Ascending aorta (tissue), 2 donors: ENCODE results near the gene PDPK1. TPM values are rescaled to one million over a fixed set of nuclear protein-coding genes. Genes with fewer than 3 reads are reported as not detected.

ENCODE experiments used
- DNase-seq, 2 donors: peaks; one replicate each; pipeline ENCODE4 v3.0.0-alpha.2; 2019; ENCODE audit warnings: low spot score in 2 of 2
- H3K27ac ChIP-seq, 2 donors: fragments of 200-600 bp; sonication (generic); one replicate each; pipeline ENCODE4 v1.5.1; 2016 to 2017; ENCODE audit warnings: mild to moderate bottlenecking in 1 of 2
- H3K27me3 ChIP-seq: fragments of 200-600 bp; sonication (generic); one replicate; pipeline ENCODE4 v1.5.1; 2017
- H3K36me3 ChIP-seq, 2 donors: fragments of 200-600 bp; sonication (generic); one replicate each; pipeline ENCODE4 v1.5.1; 2016
- H3K4me1 ChIP-seq, 2 donors: fragments of 200-600 bp; sonication (generic); one replicate each; pipeline ENCODE4 v1.5.1; 2016 to 2017; ENCODE audit warnings: mild to moderate bottlenecking in 1 of 2
- H3K4me3 ChIP-seq, 2 donors: fragments of 200-600 bp; sonication (generic); one replicate each; pipeline ENCODE4 v1.5.1; 2016 to 2017; ENCODE audit warnings: mild to moderate bottlenecking in 1 of 2
- H3K9me3 ChIP-seq, 2 donors: fragments of 200-600 bp; sonication (generic); one replicate each; pipeline ENCODE4 v1.5.1; 2016
- intact Hi-C: fragments of 100-400 bp; cut with DNase I; formaldehyde crosslinking; loops from one replicate; pipeline ENCODE4 v1.15.1; 2023
- total RNA-seq: library from RNA; depleted of rRNA; stranded (reverse); fragments of >200 nt; gene quantifications from one replicate; pipeline ENCODE4 v1.1.0, GENCODE V29; 2016
- TF ChIP-seq, protein P1 (sequence below), 3 experiments: fragments of 200-600 bp in 2 of 3; fragments of 450-650 bp in 1 of 3; sonication (generic) in 2 of 3; IDR thresholded peaks; one replicate each; pipeline ENCODE4 v1.5.1; 2016 to 2019; ENCODE audit warnings: antibody characterized with exemption in 3 of 3, mild to moderate bottlenecking in 1 of 3, moderate library complexity in 1 of 3

Gene PDPK1
- total RNA-seq, 1 donor from 2014 or later: 23.2 TPM

DNA sequence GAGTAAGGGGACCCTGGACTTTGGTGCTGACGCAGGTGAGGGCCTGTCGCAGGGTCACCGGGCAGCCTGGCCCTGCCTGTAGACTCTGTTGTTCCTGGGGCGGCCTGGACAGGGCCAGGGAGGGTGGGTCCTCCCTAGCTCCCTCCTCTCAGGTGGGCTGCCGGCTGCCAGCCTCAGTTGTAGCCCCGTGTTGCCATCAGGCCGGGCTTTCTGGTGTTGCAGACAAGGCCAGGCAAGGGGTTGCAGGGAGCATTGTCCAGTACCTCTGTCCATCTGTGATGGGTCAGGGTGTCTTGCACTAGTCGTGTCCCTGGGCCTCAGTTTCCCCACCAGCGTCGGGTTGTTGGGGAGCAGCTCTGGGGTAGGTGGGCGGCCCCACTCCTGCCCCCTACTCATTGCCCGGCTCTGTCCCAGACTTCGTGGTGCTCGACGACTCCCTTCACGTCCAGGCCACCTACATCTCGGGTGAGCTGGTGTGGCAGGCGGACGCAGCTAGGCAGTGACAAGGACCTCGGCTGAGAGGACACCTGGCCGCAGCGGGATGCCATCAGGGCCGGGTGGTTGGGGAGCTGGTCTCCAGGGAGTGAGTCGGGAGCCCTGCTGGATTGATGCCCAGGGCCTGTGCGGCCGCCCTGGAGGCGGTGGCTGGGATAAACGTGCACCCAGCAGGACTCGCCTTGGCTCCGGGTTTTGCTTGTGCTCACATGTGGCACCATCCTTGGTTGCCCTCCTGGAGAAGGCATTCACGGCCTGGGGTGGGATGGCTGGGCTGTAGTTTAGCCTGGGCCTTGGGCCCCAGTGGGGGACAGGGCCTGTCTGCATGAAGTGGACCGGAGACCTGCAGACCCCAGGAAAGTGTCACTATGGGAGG lies 8.5 kb upstream of the PDPK1 start:
- no peaks in the 10 kb centered on the region for H3K9me3 ChIP-seq
- peaks cover 0 to 11% of the 10 kb centered on the region in 2 donors for H3K4me1 ChIP-seq
- TF ChIP-seq, protein P1, sequence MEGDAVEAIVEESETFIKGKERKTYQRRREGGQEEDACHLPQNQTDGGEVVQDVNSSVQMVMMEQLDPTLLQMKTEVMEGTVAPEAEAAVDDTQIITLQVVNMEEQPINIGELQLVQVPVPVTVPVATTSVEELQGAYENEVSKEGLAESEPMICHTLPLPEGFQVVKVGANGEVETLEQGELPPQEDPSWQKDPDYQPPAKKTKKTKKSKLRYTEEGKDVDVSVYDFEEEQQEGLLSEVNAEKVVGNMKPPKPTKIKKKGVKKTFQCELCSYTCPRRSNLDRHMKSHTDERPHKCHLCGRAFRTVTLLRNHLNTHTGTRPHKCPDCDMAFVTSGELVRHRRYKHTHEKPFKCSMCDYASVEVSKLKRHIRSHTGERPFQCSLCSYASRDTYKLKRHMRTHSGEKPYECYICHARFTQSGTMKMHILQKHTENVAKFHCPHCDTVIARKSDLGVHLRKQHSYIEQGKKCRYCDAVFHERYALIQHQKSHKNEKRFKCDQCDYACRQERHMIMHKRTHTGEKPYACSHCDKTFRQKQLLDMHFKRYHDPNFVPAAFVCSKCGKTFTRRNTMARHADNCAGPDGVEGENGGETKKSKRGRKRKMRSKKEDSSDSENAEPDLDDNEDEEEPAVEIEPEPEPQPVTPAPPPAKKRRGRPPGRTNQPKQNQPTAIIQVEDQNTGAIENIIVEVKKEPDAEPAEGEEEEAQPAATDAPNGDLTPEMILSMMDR (IDR thresholded peaks at IDR 0.05): no peak
- peaks cover 25 to 40% of the 10 kb centered on the region in 2 donors for H3K36me3 ChIP-seq
- H3K4me3 ChIP-seq: no peak overlapping the region
- DNase-seq: no peak
- intact Hi-C loops: no loop called here
- H3K27ac ChIP-seq: no peak overlapping the region
- H3K27me3 ChIP-seq: no peaks in the 10 kb centered on the region

DNA sequence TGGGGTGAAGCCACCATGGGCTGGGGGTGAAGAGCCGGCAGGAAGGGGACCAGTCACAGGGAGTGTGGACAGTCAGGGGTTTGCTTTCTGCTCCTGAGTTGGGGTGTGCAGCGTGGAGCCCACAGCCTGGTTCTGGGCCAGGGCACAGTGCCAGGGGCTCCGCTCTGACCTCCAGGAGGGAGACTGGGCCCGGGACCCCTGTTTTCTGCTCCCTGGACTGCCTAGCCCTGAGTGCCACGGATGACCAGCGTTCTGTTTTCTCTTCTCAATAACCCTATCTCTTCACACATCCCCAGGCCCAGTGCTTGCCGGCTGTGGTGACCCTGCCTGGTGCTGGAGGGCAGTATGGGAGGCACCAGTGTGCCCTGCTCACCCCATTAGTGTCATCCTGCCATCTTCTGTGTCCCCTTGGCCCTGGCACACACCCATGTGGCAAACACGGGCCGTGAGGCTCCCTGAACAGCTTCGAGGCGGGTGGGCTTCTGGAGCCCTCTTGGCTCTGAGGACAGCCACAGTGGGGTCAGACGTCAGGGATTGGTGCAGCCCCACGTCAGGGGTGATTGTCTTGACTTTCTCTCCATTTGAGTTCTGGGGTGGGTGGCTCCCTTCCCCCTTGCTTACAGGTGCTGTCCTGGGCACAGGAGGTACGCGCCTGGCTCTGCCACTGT lies 7.7 kb upstream of the PDPK1 start:
- Histone ChIP-seq H3K36me3 (peaks cover 21 to 34% of the 10 kb centered on the region in 2 donors), H3K9me3 (no peaks in the 10 kb centered on the region), H3K27ac (no peak overlapping the region), H3K4me1 (peaks cover 0 to 11% of the 10 kb centered on the region in 2 donors), H3K4me3 (no peak overlapping the region), H3K27me3 (no peaks in the 10 kb centered on the region)
- TF ChIP-seq, protein P1 (IDR thresholded peaks at IDR 0.05): no peak
- DNase-seq: no peak
- intact Hi-C loops: loop anchor here (5.0 to 10.0 kb wide), 5 partner anchors 142 to 1218 kb away; partner anchors contain the start of genes FLYWCH1, HCFC1R1, THOC6 and TNFRSF12A

DNA sequence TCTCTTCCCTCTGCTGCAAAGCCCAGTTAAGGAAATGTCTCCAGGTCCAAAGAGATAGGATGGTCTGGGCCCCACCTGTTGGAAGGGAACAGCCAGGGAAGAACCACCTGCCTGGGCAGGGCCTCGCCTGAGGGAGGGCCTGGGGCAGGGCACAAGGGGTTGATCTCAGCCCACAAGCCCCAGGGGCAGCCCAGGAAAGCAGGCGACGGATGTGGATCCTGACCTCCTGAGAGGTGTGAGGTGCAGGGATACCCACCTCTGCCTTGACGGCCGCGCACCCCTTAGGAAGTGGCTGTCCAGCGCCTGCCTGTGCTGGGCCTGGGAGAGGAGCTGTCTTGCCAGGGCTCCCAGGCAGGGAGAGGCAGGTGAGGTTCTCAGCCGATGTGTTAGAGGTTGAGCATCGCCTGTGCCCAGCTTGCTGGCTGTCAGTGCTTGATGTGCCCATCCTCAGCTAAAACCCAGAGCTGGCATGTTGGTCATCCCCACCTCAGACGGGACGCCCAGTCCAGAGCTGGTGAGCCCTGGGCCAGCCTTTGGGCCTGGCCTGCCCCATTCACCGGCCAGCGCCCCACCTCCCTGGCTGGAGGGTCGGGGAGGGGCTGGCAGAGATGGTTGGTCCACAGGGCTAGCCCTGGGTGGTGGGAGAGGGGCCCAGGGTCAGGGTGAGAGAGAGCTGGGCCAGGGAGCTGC lies 7.0 kb upstream of the PDPK1 start:
- Histone ChIP-seq H3K9me3 (no peaks in the 10 kb centered on the region), H3K27ac (peak overlapping the region; percentile 88 to 97), H3K4me1 (peaks cover 0 to 11% of the 10 kb centered on the region in 2 donors), H3K36me3 (peaks cover 20 to 31% of the 10 kb centered on the region in 2 donors), H3K4me3 (peak overlapping the region in 1 of 2 donors; percentile 80), H3K27me3 (no peaks in the 10 kb centered on the region)
- DNase-seq: no peak
- intact Hi-C loops: loop anchor here (1.0 to 10.0 kb wide), 6 partner anchors 73 to 1218 kb away; partner anchors contain the start of genes FLYWCH1, HCFC1R1, THOC6 and TNFRSF12A
- TF ChIP-seq, protein P1 (IDR thresholded peaks at IDR 0.05): no peak

DNA sequence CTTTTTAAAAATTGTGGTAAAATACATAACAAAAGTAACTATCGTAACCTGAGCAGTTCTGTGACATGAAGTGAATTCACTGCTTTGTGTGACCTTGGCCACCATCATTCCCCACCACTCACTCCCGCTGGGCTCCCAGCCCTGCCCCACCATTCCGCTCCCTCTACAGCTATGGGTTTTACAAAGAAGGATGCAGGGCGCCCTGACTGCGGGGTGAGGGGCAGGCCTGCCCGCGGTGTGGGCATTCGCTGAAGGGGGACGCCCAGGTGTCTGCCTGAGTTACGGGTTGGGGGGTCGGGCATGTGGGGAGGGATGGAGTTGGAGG lies 6.5 kb upstream of the PDPK1 start, which contains the start of gene CEMP1:
CEMP1 (minus strand) TSS at position 38 of the 325 bp plus-strand sequence. CDS start 335 bp downstream, outside the sequence.
- H3K4me1 ChIP-seq: peaks cover 0 to 14% of the 10 kb centered on the region in 2 donors
- H3K27ac ChIP-seq: peak within 1 kb of the TSS; percentile 97
- no peaks in the 10 kb centered on the region for H3K9me3 ChIP-seq
- peaks cover 20 to 26% of the 10 kb centered on the region in 2 donors for H3K36me3 ChIP-seq
- TF ChIP-seq, protein P1 (IDR thresholded peaks at IDR 0.05): no peak
- no peaks in the 10 kb centered on the region for H3K27me3 ChIP-seq
- peak within 1 kb of the TSS; percentile 70 to 80 for H3K4me3 ChIP-seq
- intact Hi-C loops: loop anchor here (1.0 to 10.0 kb wide), 6 partner anchors 72 to 1219 kb away; partner anchors contain the start of genes FLYWCH1, HCFC1R1, THOC6 and TNFRSF12A
- no peak for DNase-seq
